AG04449 (cell line): ENCODE results near the gene BCAS3.

Experiments used
- CTCF ChIA-PET: fragments of 350-600 bp; formaldehyde crosslinking; extraction: SDS; loops from one replicate; lab custom pipeline; 2021; ENCODE audit warnings: antibody characterized with exemption; lab: Yijun Ruan, JAX
- POLR2A ChIA-PET: fragments of 400-600, 350-600 bp; formaldehyde crosslinking; extraction: SDS; loops from one replicate; lab custom pipeline; 2020; ENCODE audit warnings: antibody characterized with exemption, inconsistent platforms; lab: Yijun Ruan, JAX
- DNase-seq: peaks from one replicate; pipeline ENCODE4 v3.0.0-alpha.2; 2010; ENCODE audit warnings: low read depth, low spot score
- H3K4me3 ChIP-seq: 2 replicates; pipeline ENCODE4 v1.5.1; 2011; ENCODE audit warnings: low read depth, mild to moderate bottlenecking, control low read depth, low read length
- TF ChIP-seq, protein P1 (sequence below): IDR thresholded peaks from one replicate; pipeline ENCODE4 v1.5.1; 2011; ENCODE audit warnings: mild to moderate bottlenecking, moderate library complexity, low read length, control low read depth, inconsistent platforms; ENCODE audit not compliant: insufficient read depth; ENCODE audit errors: missing control alignments

Gene BCAS3

GRCh38 chr17:60639019-60639330, 38.7 kb upstream of the BCAS3 start:
- ChIA-PET POLR2A (no interaction called here), CTCF (interaction anchor here (0.7 to 5.4 kb wide), 39 partner anchors 9 to 531 kb away, joined by 3 to 94 read pairs (median 5); partner anchors contain the start of gene PPM1D)
- H3K4me3 ChIP-seq: no peak overlapping the region
- TF ChIP-seq, protein P1, sequence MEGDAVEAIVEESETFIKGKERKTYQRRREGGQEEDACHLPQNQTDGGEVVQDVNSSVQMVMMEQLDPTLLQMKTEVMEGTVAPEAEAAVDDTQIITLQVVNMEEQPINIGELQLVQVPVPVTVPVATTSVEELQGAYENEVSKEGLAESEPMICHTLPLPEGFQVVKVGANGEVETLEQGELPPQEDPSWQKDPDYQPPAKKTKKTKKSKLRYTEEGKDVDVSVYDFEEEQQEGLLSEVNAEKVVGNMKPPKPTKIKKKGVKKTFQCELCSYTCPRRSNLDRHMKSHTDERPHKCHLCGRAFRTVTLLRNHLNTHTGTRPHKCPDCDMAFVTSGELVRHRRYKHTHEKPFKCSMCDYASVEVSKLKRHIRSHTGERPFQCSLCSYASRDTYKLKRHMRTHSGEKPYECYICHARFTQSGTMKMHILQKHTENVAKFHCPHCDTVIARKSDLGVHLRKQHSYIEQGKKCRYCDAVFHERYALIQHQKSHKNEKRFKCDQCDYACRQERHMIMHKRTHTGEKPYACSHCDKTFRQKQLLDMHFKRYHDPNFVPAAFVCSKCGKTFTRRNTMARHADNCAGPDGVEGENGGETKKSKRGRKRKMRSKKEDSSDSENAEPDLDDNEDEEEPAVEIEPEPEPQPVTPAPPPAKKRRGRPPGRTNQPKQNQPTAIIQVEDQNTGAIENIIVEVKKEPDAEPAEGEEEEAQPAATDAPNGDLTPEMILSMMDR: no peak
- no peak for DNase-seq

GRCh38 chr17:60640503-60640902, 37.1 kb upstream of the BCAS3 start:
- ChIA-PET POLR2A (no interaction called here), CTCF (interaction anchor here (0.6 to 5.4 kb wide), 25 partner anchors 9 to 530 kb away, joined by 3 to 94 read pairs (median 6); partner anchors contain the start of genes BCAS3 and CHCT1)
- TF ChIP-seq, protein P1: peak; percentile 40
- no peak for DNase-seq
- H3K4me3 ChIP-seq: no peak overlapping the region

- TF ChIP-seq, protein P1: no peak
- CTCF ChIA-PET: interaction anchor here (0.6 to 5.4 kb wide), 22 partner anchors 10 to 531 kb away, joined by 3 to 94 read pairs (median 6); partner anchors contain the start of genes BCAS3 and CHCT1
- H3K4me3 ChIP-seq: no peak overlapping the region
- DNase-seq: no peak
- POLR2A ChIA-PET: no interaction called here
Observed at GRCh38 chr17:60641126-60641525, 36.5 kb upstream of the BCAS3 start.

- TF ChIP-seq, protein P1: peak; percentile 57
- no peak overlapping the region for H3K4me3 ChIP-seq
- DNase-seq: no peak
- ChIA-PET POLR2A (no interaction called here), CTCF (interaction anchor here (0.8 to 5.4 kb wide), 15 partner anchors 9 to 532 kb away, joined by 3 to 94 read pairs (median 6); partner anchors contain the start of gene CHCT1)
Observed at GRCh38 chr17:60641810-60642220, 35.8 kb upstream of the BCAS3 start.

GRCh38 chr17:60645918-60646523, 31.6 kb upstream of the BCAS3 start:
- ChIA-PET CTCF (interaction anchor here (1.2 kb wide), 1 partner anchor 9 kb away, joined by 7 read pairs; no protein-coding TSS in a partner anchor), POLR2A (no interaction called here)
- TF ChIP-seq, protein P1: no peak
- no peak overlapping the region for H3K4me3 ChIP-seq
- no peak for DNase-seq

DNA sequence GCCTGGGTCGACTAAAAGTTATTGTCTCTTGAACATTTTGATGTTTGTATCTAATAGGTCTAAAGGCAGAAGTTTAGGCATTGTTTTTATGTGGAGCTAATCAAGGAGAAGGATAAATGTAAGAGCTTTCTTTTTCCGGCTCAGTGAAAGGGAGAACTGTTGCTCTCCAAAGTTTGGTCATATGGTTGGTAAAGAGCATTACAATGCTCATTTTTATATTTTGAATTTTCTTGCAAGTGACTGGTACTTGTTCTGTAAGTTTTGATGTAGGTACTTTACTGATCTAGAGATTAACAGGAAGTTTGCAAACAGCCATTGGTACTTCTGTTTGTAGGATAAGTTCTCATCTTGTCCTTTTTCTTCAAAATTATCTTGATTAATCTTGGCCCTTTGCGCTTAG, 30.9 kb upstream of the BCAS3 start:
- no peak overlapping the region for H3K4me3 ChIP-seq
- CTCF ChIA-PET: interaction anchor here (1.2 kb wide), 1 partner anchor 10 kb away, joined by 7 read pairs; no protein-coding TSS in a partner anchor
- TF ChIP-seq, protein P1: no peak
- POLR2A ChIA-PET: no interaction called here
- no peak for DNase-seq
